ENCODE measurements around the gene THBS1.
A peak's percentile ranks its signal among the peaks of the same experiment; 100 is the strongest.

THBS1 gene

DNA sequence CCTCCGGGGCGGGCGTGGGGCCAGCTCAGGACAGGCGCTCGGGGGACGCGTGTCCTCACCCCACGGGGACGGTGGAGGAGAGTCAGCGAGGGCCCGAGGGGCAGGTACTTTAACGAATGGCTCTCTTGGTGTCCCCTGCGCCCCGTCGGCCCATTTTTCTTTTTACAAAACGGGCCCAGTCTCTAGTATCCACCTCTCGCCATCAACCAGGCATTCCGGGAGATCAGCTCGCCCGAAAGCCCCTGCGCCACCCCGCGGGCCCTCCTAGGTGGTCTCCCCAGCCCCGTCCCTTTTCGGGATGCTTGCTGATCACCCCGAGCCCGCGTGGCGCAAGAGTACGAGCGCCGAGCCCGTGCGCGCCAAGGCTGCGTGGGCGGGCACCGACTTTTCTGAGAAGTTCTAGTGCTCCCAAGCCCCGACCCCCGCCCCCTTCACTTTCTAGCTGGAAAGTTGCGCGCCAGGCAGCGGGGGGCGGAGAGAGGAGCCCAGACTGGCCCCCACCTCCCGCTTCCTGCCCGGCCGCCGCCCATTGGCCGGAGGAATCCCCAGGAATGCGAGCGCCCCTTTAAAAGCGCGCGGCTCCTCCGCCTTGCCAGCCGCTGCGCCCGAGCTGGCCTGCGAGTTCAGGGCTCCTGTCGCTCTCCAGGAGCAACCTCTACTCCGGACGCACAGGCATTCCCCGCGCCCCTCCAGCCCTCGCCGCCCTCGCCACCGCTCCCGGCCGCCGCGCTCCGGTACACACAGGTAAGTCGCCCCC lies at the start of gene THBS1:
Gene THBS1, plus strand, starts transcription at position 595 of the 757 bp plus-strand sequence. CDS start 779 bp downstream, outside the sequence.
- peak; percentile 20 to 42 for DNase-seq (ENCODE audit: low read depth in 2 of 2)

DNA sequence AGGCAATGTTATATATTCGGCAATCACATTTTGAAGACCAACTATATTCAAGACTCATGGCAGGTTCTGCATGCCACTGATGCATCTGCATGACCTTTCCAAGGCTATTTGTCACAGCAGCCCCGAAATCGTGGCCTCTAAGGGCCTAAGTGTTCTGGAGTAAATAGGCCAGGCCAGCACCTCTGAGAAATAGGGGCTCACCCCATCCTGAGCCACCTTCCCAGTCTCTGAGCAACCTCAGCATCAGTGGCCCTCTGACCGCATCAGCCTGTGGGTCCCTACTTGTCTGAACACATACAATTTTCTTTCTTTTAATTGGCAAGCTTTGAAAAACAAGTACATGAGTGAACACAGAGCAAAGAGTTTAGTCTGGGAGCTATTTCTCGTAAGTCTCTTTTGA lies 45.9 kb upstream of the THBS1 start:
- no peak for DNase-seq (ENCODE audit: low read depth in 2 of 2)

DNA sequence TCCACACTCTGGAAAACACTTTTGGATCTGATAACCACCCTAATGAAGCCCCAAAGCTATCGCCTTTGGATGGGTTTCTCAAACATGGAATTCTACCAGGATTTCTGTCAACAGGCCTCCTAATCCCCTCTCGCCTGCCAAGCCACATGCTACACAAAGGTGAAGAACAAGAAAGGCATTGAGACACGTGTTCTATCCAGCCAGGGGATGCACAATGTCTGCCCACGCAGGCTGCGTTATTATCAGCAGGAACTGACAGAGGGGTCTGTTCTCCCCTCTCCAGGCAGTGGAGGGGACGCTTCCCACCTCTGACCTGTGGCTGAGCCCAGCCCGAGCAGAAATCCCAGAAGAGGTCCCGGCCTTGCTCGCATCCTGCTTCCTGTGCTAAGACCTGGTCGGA lies 45.4 kb upstream of the THBS1 start:
- DNase-seq (ENCODE audit: low read depth in 2 of 2) = no peak

DNA sequence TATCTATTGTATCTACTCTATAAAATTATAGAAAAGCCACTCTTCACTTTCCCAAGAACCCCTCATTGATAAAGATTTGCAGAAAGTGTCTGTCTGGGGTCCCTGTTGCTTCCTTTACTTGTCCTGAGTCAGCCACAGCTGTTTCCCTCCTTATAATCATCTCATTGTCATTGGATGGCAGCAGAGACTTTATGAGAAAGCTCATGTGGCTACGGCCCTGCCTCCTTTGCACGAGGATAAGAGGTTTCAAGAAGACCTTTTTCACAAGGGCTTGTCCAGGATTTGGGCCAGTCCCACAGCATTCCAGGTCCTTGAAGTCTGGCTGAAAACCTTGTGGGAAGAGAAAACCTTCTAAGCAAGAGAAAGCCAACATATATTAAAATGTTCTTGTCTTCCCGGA lies 41.9 kb upstream of the THBS1 start:
- DNase-seq (ENCODE audit: low read depth in 2 of 2) = no peak

DNA sequence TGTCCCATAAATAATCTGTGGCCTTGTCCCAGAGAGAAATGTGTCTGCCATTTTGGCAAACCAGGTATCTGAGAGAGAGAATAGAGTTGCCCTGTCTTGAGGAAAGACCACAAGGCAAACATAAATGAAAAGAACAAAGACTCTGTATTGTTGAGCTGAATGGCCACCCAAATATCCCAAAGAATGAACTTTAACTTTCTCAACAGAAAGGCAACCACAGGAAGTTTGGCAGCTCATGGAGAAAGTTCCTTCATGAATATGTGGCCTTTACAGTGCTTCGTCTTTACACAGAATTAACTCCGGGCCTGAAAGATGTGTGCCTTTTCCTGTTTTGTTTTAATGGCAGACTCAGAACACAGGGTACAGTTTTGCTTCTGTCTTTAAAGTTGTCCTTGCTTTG lies 41.4 kb upstream of the THBS1 start:
- DNase-seq (ENCODE audit: low read depth in 2 of 2) = no peak

DNA sequence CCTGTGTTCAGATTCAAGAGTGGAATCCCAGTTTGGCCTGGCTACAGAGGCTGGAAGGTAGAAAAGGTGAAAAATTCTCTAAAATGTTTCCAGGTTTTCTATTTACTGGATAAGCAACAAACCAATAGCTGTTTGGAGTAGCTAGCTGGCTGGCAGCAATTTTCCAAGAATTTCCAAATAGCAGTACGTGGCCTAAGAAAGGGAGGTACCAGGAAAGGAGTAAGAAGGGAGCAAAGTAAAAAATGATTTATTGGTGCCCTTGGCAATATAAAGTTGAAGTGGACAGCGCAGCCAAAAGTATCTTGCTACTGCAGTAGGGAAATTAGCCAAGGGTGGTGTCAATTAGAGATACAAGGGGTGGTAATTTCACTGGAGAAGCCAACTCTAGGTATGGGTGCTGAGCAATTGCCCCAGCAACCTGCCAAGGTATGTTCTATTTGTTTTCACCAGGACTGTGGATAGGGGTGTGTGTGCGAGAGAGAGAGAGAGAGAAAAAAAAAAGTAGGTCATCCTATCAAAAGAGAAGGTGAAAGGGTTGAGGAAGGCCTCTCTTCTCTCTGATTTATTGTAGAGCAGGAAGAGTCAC lies 40.8 kb upstream of the THBS1 start:
- no peak for DNase-seq (ENCODE audit: low read depth in 2 of 2)

DNA sequence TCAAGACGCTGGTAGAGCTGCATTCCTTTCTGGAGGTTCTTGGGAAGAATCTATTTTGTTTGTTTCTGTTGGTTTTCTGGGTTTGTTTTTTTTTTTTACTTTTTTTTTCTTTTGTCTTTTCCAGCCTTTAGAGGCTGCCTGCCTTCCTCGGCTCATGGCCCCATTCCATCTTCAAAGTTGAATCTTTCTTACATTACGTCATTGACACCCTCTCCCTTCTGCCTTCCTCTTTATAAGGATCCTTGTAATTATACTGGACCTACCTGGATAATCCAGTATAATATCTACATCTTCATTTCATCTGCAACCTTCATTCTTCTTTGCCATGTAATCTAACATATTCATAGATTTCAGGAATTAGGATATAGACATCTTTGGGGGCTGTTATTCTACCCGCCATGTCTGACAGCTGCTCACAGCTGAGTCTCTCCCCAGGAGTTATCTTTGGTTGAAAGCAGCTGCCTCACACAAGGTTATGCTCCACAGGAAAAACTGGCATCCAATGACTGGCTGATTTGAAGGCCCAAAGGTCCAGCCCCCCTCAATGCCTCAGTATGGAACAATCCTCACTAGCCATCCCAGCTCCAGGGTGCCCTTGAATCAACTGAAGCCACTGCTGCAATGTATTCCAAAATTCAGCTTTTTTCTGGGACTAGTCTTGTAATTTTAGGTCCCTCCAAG lies 38.4 kb upstream of the THBS1 start:
- no peak for DNase-seq (ENCODE audit: low read depth in 2 of 2)

DNA sequence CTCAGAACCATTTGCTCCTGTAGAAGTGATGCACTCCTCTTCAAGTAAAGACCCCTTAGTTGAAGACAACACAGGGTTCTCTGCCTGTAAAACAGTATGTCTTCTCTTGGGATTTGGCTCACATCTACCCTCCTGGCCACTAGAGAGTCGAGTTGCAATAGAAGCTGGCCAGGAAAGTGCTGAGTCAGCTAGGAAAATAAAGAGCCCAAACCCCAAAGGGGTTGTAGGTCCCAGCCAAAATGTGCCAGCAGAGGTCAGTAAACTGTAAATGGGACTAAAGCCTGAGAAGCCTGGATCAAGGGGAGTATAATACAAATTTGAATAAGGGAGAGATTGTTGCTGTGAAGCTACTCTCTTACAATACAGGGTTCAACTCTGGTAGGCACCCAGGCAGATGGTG lies 37.2 kb upstream of the THBS1 start:
- DNase-seq (ENCODE audit: low read depth in 2 of 2) = no peak

DNA sequence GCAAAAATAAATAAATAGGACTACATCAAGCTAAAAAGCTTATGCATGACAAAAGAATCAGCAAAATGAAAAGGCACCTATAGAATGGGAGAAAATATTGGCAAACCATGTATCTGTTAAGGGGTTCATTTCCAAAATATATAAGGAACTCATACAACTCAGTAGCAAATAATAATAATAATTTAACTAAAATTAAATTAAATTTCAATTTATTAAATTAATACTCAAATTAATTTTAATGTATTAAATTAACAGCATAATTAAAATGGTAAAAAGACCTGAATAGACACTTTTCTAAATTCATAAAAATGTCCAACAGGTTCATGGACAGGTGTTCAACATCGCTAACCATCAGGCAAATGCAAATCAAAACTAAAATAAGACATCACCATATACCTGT lies 34.0 kb upstream of the THBS1 start:
- DNase-seq (ENCODE audit: low read depth in 2 of 2) = no peak

DNA sequence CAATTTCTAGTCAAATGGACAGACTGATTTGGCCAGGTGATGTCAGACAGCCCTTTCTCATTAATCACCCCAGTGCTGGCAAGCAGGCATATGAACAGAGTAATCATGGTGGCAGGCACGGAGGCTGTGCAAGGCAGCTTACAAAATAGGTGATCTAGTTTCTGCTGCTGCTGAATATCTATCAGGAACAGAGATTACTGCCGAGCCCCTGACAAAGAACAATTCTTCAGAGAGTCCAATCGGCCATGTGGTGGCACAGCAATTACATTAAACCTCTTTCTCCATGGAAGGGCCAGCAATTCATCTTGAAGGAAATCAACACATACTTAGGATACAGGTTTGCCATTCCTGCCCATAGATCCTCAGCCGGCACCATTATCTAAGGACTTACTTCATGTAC lies 32.3 kb upstream of the THBS1 start:
- no peak for DNase-seq (ENCODE audit: low read depth in 2 of 2)

DNA sequence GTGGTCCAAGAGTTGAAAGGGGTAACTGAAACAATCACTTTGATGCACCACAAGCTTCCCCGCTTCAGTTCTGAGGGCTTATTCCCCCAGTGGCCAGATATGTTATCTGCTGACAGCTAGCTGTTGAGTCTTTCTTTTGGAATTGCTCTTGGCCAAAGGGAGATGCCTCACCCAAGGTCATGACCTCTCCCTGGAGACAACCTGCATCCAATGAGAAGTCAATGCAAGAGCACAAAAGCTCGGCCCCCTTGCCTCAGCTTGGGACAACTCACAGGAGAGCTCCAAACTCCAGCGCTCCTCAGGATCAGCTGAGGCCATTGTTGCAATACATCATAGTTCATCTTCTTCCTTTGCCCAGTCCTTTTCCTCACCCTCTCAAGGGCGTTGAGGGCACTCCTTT lies 31.0 kb upstream of the THBS1 start:
- no peak for DNase-seq (ENCODE audit: low read depth in 2 of 2)

DNA sequence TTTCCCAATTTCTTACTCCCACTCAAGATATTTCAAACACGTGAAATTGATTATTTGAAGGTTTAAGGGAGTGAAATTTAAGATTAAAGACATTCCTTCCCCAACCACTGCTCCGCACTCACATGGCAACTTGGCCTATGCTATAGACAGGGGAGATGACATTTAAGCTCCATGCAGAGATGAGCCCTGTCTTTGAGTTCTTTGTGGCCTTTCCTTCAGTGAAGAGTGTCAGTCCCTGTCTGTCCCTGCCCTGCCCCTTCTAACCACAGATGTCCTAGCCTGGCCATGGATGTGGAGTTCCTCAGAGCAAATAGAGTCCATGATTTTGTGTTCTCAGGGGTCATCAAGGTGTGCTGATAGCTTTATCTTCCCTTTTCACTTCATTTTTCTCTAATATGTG lies 29.4 kb upstream of the THBS1 start:
- DNase-seq (ENCODE audit: low read depth in 2 of 2) = no peak

DNA sequence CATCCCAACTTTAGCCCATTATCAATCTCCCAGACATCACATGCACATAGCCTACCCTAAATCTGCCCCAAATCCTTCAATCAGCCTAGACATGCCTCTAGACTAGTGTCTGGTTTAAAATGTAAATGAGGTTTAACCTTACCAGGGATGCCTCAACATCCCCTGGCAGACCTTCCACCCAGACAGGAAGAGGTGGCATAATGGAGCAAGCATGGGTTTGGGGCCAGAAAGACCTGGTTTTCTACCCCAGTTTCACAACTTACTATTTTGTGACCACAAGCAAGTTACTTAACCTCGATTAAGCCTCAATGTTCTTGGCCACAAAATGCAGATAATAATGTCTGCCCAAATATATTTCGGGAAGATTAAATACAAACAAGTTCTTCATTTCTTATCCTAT lies 28.3 kb upstream of the THBS1 start:
- no peak for DNase-seq (ENCODE audit: low read depth in 2 of 2)

DNA sequence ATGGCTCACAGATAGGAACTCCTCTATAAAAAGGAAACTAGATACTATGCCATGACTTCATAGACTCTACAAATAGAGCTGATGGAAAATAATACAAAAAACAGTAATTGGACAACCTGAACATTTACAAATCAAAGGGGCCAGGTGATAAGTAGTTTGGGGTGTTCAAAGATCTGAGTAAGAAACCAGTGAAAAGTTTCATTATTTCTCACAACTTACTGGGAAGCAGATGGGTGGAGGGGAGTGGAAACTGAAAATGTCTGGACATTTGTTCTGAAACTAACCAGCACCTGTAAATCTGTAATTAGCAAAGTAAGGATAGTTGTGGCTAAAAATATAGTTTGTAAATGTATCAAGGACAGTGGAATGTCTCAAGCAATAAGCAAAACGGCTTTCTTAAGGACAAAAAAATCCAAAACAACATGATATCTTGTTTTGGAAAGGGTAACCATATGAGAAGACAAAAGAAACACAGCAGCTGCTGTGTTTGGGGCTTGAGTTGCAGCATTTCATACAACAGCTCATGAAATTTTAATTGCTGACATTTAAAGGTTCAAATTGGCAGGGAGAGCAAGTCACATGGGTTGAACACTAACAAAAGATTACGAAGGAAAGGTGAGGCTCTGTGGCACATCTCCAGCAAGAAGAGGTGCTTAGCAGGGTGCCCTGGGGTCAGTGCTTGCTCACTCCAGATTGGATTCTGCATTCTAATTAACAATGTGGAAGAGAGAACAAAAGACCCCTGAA lies 26.8 kb upstream of the THBS1 start:
- no peak for DNase-seq (ENCODE audit: low read depth in 2 of 2)

DNA sequence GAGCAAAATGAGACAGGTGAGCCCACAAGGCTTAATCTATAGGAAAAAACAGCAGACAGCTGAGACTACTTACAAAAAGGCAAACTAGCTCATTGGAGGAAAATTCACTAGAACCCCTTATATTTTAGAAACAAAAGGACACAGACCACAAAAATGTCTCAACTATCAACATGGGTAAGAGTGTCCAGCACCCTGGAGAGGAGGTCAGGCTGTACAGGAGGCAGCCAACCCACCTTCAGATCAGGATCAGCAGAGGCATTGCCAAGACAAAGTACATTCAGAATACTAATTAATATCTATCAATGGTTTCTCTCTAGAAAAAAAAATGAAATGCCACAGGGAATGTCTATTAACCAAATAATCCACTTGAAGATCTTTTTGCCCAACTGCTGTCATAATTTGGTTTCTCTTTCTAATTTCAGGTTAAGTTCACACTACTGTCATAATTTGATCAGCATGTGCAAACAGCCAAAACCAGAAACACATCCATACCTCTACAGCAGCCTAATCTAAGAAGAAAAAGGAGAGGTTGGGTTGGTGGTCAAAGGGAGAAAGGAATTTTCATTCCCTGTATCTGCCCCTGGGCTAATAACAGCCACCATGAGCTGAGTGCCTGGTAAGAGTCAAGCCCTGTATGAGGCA lies 26.0 kb upstream of the THBS1 start:
- DNase-seq (ENCODE audit: low read depth in 2 of 2) = no peak

DNA sequence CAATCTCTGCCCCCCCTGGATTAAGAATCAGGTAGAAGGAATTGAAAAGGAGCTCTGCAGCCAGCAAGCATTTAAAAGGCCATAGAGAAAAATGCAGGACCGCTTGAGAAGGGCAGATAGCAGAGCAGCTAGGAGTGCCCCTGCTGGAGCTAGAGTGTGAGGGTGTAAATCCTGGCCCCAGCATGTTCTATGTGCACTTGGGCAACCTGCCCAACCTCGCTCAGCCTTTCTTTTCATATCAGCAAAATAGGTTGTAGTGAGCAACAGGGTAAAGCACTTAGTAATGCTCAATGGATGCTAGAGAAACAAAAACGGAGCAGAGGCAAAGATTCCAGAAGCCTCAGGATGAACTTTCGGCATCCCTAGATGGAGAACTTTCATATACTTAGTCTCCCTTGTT lies 25.0 kb upstream of the THBS1 start:
- no peak for DNase-seq (ENCODE audit: low read depth in 2 of 2)

DNA sequence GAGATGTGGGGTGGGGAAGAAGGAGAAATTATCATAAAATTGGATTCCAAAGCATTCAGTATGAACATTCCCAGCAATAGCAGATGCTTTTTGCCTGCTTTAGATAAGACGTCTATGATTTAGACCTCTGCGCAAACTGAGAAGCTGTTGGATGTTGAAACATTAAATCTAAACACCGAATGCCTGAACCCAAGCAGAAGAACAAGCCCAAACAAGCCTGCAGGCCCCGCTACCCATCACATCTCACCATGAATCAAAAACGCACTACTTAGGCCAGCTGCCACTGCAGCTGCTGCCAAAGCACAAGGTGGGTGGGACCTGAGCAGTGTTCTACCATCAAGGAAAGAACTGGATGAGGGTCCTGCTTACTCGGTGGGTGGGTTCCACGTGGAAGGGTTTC lies 24.4 kb upstream of the THBS1 start:
- DNase-seq (ENCODE audit: low read depth in 2 of 2) = no peak

DNA sequence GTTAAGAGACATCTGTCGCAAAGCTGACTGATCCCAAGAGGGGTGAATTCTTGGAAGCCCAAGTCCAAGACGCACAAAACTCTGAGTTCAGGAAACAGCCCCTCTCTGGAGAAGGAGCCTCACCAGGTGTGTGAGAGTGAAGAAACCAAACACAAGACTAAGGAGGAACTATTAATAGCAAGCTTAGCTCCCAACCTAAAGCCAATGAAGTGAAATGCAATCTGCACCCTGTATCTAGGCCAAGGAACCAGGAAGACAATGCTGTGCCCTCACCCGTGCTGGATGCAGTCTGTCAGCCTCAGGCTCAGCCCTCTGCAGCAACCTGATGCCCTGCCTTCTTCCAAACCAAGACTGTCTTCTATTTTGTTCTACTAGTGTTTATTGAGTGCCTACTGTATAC lies 22.5 kb upstream of the THBS1 start:
- no peak for DNase-seq (ENCODE audit: low read depth in 2 of 2)

DNA sequence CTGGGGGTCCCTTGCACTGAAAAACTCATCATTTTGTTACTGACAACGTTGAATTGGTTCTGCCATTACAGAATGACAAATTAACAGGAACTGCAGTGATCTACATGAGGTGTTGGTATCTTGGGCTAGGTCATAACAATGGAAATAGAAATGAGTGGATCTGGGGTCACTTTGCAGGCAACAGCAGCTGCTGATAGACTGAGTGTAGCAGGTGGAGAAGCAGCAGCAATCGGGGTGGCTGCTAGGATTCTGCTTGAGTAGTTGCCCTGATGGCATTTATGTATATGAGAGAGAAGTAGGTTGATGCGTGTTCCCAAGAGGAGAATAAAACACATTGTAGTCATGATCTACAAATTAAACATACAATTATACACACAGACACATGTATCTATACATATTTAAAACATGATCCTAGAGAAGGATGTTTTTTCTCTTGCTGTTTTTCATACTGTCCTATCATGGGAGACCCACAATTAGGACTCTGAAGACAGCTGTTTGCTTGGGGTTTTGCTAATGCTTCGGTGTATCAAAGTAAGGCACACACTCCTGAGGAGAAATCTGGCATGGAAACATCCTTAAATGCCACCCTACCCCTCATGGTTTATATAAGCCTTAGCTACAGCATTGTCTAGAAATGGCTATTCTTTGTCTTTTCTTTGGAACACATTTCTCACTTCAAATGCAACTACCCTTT lies 15.8 kb upstream of the THBS1 start:
- no peak for DNase-seq (ENCODE audit: low read depth in 2 of 2)

DNA sequence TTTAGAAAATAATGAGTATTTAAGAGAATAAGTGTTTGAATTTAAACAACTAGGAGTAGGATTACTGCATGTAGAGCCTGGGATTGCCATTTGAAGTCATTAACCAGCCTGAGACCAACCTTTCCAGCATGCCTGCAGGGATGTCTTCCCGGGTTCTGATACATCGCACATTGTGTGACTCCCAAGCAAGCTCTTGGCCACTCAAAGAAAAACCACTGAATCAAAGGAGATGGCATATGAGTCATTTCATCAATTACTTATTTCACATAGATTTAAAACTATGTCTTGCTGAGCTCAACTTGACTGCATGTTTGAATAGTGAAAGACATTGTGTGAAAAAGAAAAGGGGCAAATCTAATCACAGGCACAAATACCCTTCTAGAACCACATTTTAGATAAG lies 15.0 kb upstream of the THBS1 start:
- DNase-seq (ENCODE audit: low read depth in 2 of 2) = no peak

DNA sequence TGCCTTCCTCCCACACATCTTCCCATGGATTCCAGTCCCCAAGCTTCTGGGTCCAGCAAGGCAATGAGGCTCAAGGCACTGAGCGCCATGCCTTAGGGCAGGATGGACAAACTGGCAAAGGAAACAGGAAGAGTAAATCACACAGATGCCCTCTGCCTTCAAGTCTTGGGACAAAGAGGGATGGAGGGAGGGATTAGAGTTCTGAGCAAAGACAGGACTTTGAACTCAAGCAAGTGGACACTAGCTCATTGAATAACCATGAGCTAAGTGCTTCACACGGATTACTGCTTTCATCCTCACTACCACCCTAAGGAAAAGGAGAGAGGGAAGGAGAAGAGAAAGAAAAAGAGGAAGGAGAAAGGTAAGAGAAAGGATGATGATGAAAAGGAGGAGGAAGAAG lies 7.6 kb upstream of the THBS1 start:
- no peak for DNase-seq (ENCODE audit: low read depth in 2 of 2)
